ENCODE results near the gene RNU5B-1. TPM values are rescaled to one million over a fixed set of nuclear protein-coding genes. Genes with fewer than 3 reads are reported as not detected.

The RNU5B-1 gene
- total and polyA plus RNA-seq, 2 of the 8 experiments (the other 6 are each of a cell fraction or from before 2014, with no cell fraction given) = not detected

DNA sequence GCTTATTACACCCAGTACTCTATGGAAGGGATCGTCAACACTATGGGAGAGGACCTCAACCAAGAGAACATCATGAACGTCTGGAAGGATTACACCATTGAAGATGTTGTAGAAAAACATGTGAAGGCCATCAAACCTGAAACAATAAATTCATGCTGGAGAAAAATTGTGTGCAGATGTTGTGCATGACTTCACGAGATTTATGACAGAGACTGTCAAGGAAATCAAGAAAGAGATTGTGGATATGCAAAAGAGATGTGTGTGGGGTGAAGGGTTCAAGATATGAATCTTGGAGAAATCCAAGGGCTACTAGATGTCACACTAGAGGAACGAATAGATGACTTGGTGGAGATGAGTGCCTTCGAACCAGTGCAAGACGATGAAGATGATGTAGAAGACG lies 14.2 kb upstream of the RNU5B-1 start:
- Histone ChIP-seq H3K14ac (ENCODE audit: insufficient read length) (no peak overlapping the region), H3K9me3 (ENCODE audit: insufficient read depth in 2 of 2, low read depth in 1 of 2, low read length in 1 of 2) (no peaks in the 10 kb centered on the region), H2BK20ac (ENCODE audit: low read length) (no peak overlapping the region), H3K4ac (replicated peaks; ENCODE audit: insufficient read length, low read depth, low read length) (no peak overlapping the region), H4K91ac (replicated peaks; ENCODE audit: insufficient read length, low read length) (no peak overlapping the region), H2AK5ac (ENCODE audit: low read depth, low read length) (no peak overlapping the region), H4K20me1 (replicated peaks in 1 of 2; ENCODE audit: control insufficient read depth in 1 of 2, insufficient read depth in 2 of 2, low read length in 2 of 2) (no peaks in the 10 kb centered on the region), H3K79me2 (ENCODE audit: control insufficient read depth in 1 of 2, insufficient read depth in 2 of 2, low read length in 2 of 2) (no peaks in the 10 kb centered on the region), H3K4me3 (ENCODE audit: extremely low read depth in 1 of 4, insufficient read depth in 2 of 4, low read depth in 3 of 4, low read length in 4 of 4) (no peak overlapping the region), H3K4me2 (ENCODE audit: insufficient read depth in 1 of 2, low read depth in 2 of 2, low read length in 2 of 2) (no peak overlapping the region), H3K27me3 (replicated peaks in 1 of 4; ENCODE audit: control insufficient read depth in 3 of 4, extremely low read depth in 1 of 4, insufficient read depth in 3 of 4, low read length in 3 of 4) (peaks cover 0 to 10% (median 10%) of the 10 kb centered on the region in 4 experiments; a peak in 6 of 7 replicates), H3K9ac (replicated peaks in 1 of 4; ENCODE audit: extremely low read depth in 1 of 4, low read depth in 3 of 4, low read length in 3 of 4) (no peak overlapping the region), H2BK5ac (ENCODE audit: low read depth, low read length) (no peak overlapping the region), H3K56ac (replicated peaks; ENCODE audit: insufficient read length, low read depth, low read length) (no peak overlapping the region), H4K5ac (ENCODE audit: insufficient read length, low read depth, low read length) (no peak overlapping the region), H3K23ac (ENCODE audit: insufficient read length) (no peak overlapping the region), H2BK120ac (replicated peaks; ENCODE audit: low read depth, low read length) (no peak overlapping the region), H2BK12ac (ENCODE audit: low read depth, low read length) (no peak overlapping the region), H3K23me2 (ENCODE audit: low read depth, low read length) (peaks cover 8% of the 10 kb centered on the region), H3K79me1 (ENCODE audit: low read depth, low read length) (no peaks in the 10 kb centered on the region), H2BK15ac (ENCODE audit: low read length) (no peak overlapping the region), H3K27ac (ENCODE audit: low read depth, low read length) (no peak overlapping the region), H3K4me1 (replicated peaks in 1 of 4; ENCODE audit: control insufficient read depth in 3 of 4, insufficient read depth in 4 of 4, low read length in 3 of 4) (peaks cover 0 to 10% (median 7%) of the 10 kb centered on the region in 4 experiments; a peak in 5 of 7 replicates), H3K36me3 (ENCODE audit: control insufficient read depth in 2 of 4, insufficient read depth in 4 of 4, low read length in 3 of 4) (no peaks in the 10 kb centered on the region), H4K8ac (ENCODE audit: extremely low read depth, insufficient read depth, low read length) (no peak overlapping the region), H2AFZ (ENCODE audit: low read length) (no peak overlapping the region), H3K18ac (ENCODE audit: extremely low read depth, low read length) (no peak overlapping the region)
- POLR2A ChIA-PET (ENCODE audit: partially characterized antibody) = interaction anchor here (1.1 to 10.1 kb wide), 3 partner anchors 8 to 12 kb away, joined by 3 to 123 read pairs (median 7); partner anchors contain the start of gene RNU5B-1
- FAIRE-seq (no peak), DNase-seq (ENCODE audit: low read depth in 1 of 2, low spot score in 2 of 2) (no peak)
- 88% methylated on average over 7 of the region's 7 CpGs; no CpG with 5 or more reads in 1 of the 2 experiments for WGBS, 2 experiments (ENCODE audit: extremely low coverage in 1 of 2, insufficient coverage in 1 of 2, insufficient read length in 1 of 2, insufficient replicate concordance in 2 of 2, low coverage in 1 of 2, low lambda C conversion rate in 2 of 2, missing lambda C conversion rate in 1 of 2)
- TF ChIP-seq TBP (IDR thresholded peaks at IDR 0.05; ENCODE audit: low read depth, low read length) = no peak
- TF ChIP-seq BCL11A (IDR thresholded peaks at IDR 0.05; ENCODE audit: low read depth in 2 of 2, low read length in 2 of 2) = no peak
- no peak for TF ChIP-seq HDAC2 (IDR thresholded peaks at IDR 0.05; ENCODE audit: borderline replicate concordance in 1 of 2, low read depth in 2 of 2, low read length in 2 of 2)
- TF ChIP-seq EZH2 (IDR thresholded peaks at IDR 0.05; ENCODE audit: low read depth, low read length, severe bottlenecking) = no peak
- CTCF ChIA-PET (ENCODE audit: partially characterized antibody) = interaction anchor here (0.6 to 1.1 kb wide), 3 partner anchors 8 to 548 kb away, joined by 3 to 4 read pairs (median 4); no protein-coding TSS in a partner anchor
